ENCODE data around the gene IL15RA. TPM values are rescaled to one million over a fixed set of nuclear protein-coding genes. Genes with fewer than 3 reads are reported as not detected.

The IL15RA gene
- total and polyA plus RNA-seq, 4 donors: 6.6 to 10.7 (median 9.4) TPM

- H3K9ac ChIP-seq (ENCODE audit: low read depth in 1 of 2, low read length in 2 of 2): no peak overlapping the region
- peaks cover 6 to 29% (median 9%) of the 10 kb centered on the region in 4 donors for H3K36me3 ChIP-seq (ENCODE audit: control insufficient read depth in 4 of 4, insufficient read depth in 3 of 4, low read depth in 1 of 4, low read length in 3 of 4)
- H3K27me3 ChIP-seq (ENCODE audit: control insufficient read depth in 4 of 4, insufficient read depth in 4 of 4, low read length in 3 of 4): no peaks in the 10 kb centered on the region
- no peak overlapping the region for H3K27ac ChIP-seq (ENCODE audit: low read depth in 1 of 2, low read length in 2 of 2)
- no peak for DNase-seq (ENCODE audit: low spot score)
- WGBS: 93% methylated on average over 5 of the region's 5 CpGs
- H3K4me1 ChIP-seq (ENCODE audit: control insufficient read depth in 4 of 4, insufficient read depth in 4 of 4, low read length in 3 of 4): peaks cover 2 to 20% (median 8%) of the 10 kb centered on the region in 4 donors
- H3K4me3 ChIP-seq (ENCODE audit: low read depth in 1 of 3, low read length in 3 of 3): no peak overlapping the region
- TF ChIP-seq FOXA2 (IDR thresholded peaks at IDR 0.05): no peak
- no peak for TF ChIP-seq CTCF (IDR thresholded peaks at IDR 0.05; ENCODE audit: low read depth, low read length, missing input control)
- no peak for TF ChIP-seq NR2F2 (IDR thresholded peaks at IDR 0.05)
- TF ChIP-seq TAF1 (conservative IDR thresholded peaks at IDR 0.05): no peak
- no peak for TF ChIP-seq SP1 (IDR thresholded peaks at IDR 0.05)
- TF ChIP-seq RXRA (IDR thresholded peaks at IDR 0.05): no peak
- TF ChIP-seq RAD21 (IDR thresholded peaks at IDR 0.05): no peak
- TF ChIP-seq EGR1 (IDR thresholded peaks at IDR 0.05; ENCODE audit: low read depth in 2 of 2): no peak
- no peak for TF ChIP-seq YY1 (IDR thresholded peaks at IDR 0.05)
- TF ChIP-seq GABPA (IDR thresholded peaks at IDR 0.05 in 1 of 2, conservative IDR thresholded peaks at IDR 0.05 in 1 of 2): no peak
- TF ChIP-seq JUND (IDR thresholded peaks at IDR 0.05): no peak
- TF ChIP-seq ATF3 (IDR thresholded peaks at IDR 0.05): no peak
- TF ChIP-seq FOXA1 (IDR thresholded peaks at IDR 0.05): no peak
- TF ChIP-seq ZBTB33 (IDR thresholded peaks at IDR 0.05): no peak
- no peak for TF ChIP-seq HNF4G (IDR thresholded peaks at IDR 0.05)
- TF ChIP-seq HNF4A (conservative IDR thresholded peaks at IDR 0.05): no peak
- no peaks in the 10 kb centered on the region for H3K9me3 ChIP-seq (ENCODE audit: control insufficient read depth in 4 of 4, low read length in 3 of 4)
Observed at GRCh38 chr10:5953676-5954075, 23.7 kb downstream of the IL15RA start.

- H3K27ac ChIP-seq (ENCODE audit: low read depth in 1 of 2, low read length in 2 of 2): no peak overlapping the region
- H3K36me3 ChIP-seq (ENCODE audit: control insufficient read depth in 4 of 4, insufficient read depth in 3 of 4, low read depth in 1 of 4, low read length in 3 of 4): peaks cover 6 to 25% (median 9%) of the 10 kb centered on the region in 4 donors
- TF ChIP-seq MAX (IDR thresholded peaks at IDR 0.05) (no peak), HNF4A (conservative IDR thresholded peaks at IDR 0.05) (no peak), RAD21 (IDR thresholded peaks at IDR 0.05) (no peak), EGR1 (IDR thresholded peaks at IDR 0.05; ENCODE audit: low read depth in 2 of 2) (no peak), FOXA2 (IDR thresholded peaks at IDR 0.05) (no peak), ATF3 (IDR thresholded peaks at IDR 0.05) (no peak), ZBTB33 (IDR thresholded peaks at IDR 0.05) (no peak), TAF1 (conservative IDR thresholded peaks at IDR 0.05) (no peak), CTCF (IDR thresholded peaks at IDR 0.05; ENCODE audit: low read depth, low read length, missing input control) (no peak), JUND (IDR thresholded peaks at IDR 0.05) (no peak), HNF4G (IDR thresholded peaks at IDR 0.05) (no peak)
- no peak overlapping the region for H3K9ac ChIP-seq (ENCODE audit: low read depth in 1 of 2, low read length in 2 of 2)
- 93% methylated on average over 20 of the region's 20 CpGs for WGBS
- no peaks in the 10 kb centered on the region for H3K9me3 ChIP-seq (ENCODE audit: control insufficient read depth in 4 of 4, low read length in 3 of 4)
- H3K27me3 ChIP-seq (ENCODE audit: control insufficient read depth in 4 of 4, insufficient read depth in 4 of 4, low read length in 3 of 4): no peaks in the 10 kb centered on the region
- H3K4me1 ChIP-seq (ENCODE audit: control insufficient read depth in 4 of 4, insufficient read depth in 4 of 4, low read length in 3 of 4): peaks cover 2 to 20% (median 8%) of the 10 kb centered on the region in 4 donors
- no peak overlapping the region for H3K4me3 ChIP-seq (ENCODE audit: low read depth in 1 of 3, low read length in 3 of 3)
- DNase-seq (ENCODE audit: low spot score): no peak
Observed at GRCh38 chr10:5952731-5953385, 24.5 kb downstream of the IL15RA start.
